GM12875 (cell line): ENCODE data around the gene NACA.
A peak's percentile ranks its signal among the peaks of the same experiment; 100 is the strongest.

Experiments used
- H3K4me3 ChIP-seq: one replicate; pipeline ENCODE4 v1.5.1; 2011; ENCODE audit warnings: low read depth, low read length, control low read depth
- CTCF ChIP-seq: IDR thresholded peaks from 2 replicates; pipeline ENCODE4 v1.5.1; 2011; ENCODE audit warnings: low read depth, mild to moderate bottlenecking, control low read depth, inconsistent platforms, low read length, moderate library complexity, borderline replicate concordance; ENCODE audit not compliant: insufficient read depth

The NACA gene

GRCh38 chr12:56723889-56724700 lies 1.0 kb downstream of the NACA start:
- peak overlapping the region; percentile 99 for H3K4me3 ChIP-seq
- TF ChIP-seq CTCF = no peak

GRCh38 chr12:56723352-56723751 lies 1.7 kb downstream of the NACA start:
- peak overlapping the region; percentile 99 for H3K4me3 ChIP-seq
- TF ChIP-seq CTCF = no peak

GRCh38 chr12:56722832-56723231 lies 2.3 kb downstream of the NACA start:
- H3K4me3 ChIP-seq = no peak overlapping the region
- no peak for TF ChIP-seq CTCF

GRCh38 chr12:56721721-56722120 lies 3.4 kb downstream of the NACA start:
- no peak overlapping the region for H3K4me3 ChIP-seq
- no peak for TF ChIP-seq CTCF

GRCh38 chr12:56721216-56721615 lies 3.9 kb downstream of the NACA start:
- H3K4me3 ChIP-seq = no peak overlapping the region
- no peak for TF ChIP-seq CTCF

GRCh38 chr12:56720731-56721151 lies 4.4 kb downstream of the NACA start:
- TF ChIP-seq CTCF = no peak
- H3K4me3 ChIP-seq = no peak overlapping the region

GRCh38 chr12:56719056-56719455 lies 6.0 kb downstream of the NACA start:
- no peak overlapping the region for H3K4me3 ChIP-seq
- no peak for TF ChIP-seq CTCF
